ENCODE data around the gene SCRN1. TPM values are rescaled to one million over a fixed set of nuclear protein-coding genes. Genes with fewer than 3 reads are reported as not detected.
"Not testable (repeated sequence)": the region's sequence is repeated elsewhere in the genome, so short reads cannot be mapped to it uniquely, and the experiment has no call there.

SCRN1 gene
- total RNA-seq, 2 experiments from 2014 or later = 11.5 to 14.6 TPM

DNA sequence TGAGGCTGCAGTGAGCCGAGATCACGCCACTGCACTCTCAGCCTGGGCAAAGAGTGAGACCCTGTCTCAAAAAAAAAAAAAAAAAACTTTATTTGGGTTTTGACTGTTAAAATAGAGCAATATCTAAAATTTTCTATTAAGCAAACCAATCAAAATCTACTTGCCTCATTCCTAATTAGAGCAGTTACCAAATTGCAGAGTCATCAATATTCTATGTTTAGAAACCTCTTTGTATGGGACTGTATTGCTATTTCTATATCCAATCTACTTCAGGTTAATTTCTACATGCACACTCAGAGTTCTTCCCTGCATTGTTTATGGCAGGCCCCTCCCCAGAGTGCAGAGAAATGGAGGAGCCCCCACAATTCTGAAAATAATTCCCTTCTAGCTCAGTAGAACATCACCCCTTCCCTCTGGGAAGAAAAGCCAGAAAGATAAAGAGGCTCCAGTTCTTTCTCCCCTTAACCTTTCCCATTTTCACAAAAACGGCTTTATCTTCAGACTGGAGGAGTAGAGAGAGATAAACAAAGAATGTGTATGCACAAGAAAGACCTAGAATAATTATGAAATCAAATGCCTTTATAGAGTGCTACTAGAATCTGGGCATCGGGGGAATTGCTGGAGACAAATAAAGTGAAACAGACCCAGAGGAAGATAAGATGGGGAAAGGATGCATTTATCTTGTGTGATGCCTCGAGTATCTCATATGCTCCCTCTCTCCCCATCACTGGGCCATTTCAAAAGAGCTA, 17.9 kb downstream of the SCRN1 start:
- Mint-ChIP-seq H3K27ac (no peak overlapping the region), H3K4me3 (no peak overlapping the region), H3K9me3 (peaks cover 6% of the 10 kb centered on the region), H3K27me3 (peaks cover 9% of the 10 kb centered on the region), H3K36me3 (peaks cover 9% of the 10 kb centered on the region), H3K4me1 (peaks cover 12% of the 10 kb centered on the region)
- POLR2A ChIA-PET = no interaction called here
- ATAC-seq (ENCODE audit: low read depth) (no peak), DNase-seq (no peak)

DNA sequence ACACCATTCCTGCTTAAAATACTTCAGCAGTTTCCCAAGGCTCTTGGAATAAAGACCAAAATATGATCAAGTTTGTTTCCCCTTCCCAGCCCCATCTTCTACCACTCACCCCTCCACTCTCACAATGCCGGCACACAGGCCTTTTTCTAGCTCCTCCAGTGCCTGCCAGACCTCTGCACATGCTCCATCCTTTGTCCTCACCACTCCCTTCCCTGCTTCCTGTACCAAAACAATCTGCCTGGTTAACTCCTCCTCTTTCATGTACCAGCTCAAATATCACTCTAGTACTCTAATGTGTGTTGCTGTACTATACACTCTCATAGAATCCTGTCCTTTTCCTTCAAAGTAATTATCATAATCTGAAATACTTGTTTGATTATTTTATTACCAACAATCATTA, 19.4 kb downstream of the SCRN1 start:
- no peak for ATAC-seq (ENCODE audit: low read depth)
- peaks cover 11% of the 10 kb centered on the region for H3K36me3 Mint-ChIP-seq
- no peak overlapping the region for H3K27ac Mint-ChIP-seq

DNA sequence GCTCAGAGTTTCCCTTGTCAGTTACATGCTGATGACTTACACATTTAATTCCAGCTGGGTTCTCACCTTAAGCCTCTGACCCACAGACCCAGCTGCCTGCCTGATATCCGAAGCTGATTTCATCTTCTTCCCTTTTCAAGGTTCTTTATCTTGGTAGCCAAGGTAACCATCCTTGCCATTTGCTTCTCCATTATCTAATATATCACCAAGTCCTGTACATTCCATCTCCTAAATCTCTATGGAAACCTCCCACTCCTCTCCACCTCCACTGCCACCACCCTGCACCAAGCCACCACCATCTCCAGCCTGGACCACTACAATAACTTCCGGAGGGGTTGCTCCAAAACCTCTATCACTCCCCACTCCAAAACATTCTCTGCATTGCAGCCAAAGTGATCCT, 19.9 kb downstream of the SCRN1 start:
- no peak overlapping the region for H3K4me3 Mint-ChIP-seq
- peaks cover 11% of the 10 kb centered on the region for H3K36me3 Mint-ChIP-seq
- DNase-seq = no peak
- POLR2A ChIA-PET = no interaction called here
- peaks cover 11% of the 10 kb centered on the region for H3K4me1 Mint-ChIP-seq
- peaks cover 6% of the 10 kb centered on the region for H3K9me3 Mint-ChIP-seq
- H3K27me3 Mint-ChIP-seq = peaks cover 9% of the 10 kb centered on the region
- no peak for ATAC-seq (ENCODE audit: low read depth)
- no peak overlapping the region for H3K27ac Mint-ChIP-seq

More for the DNA sequence above, 19.4 kb downstream of the SCRN1 start:
- peaks cover 11% of the 10 kb centered on the region for H3K4me1 Mint-ChIP-seq
- peaks cover 9% of the 10 kb centered on the region for H3K27me3 Mint-ChIP-seq
- H3K4me3 Mint-ChIP-seq = peak overlapping the region; percentile 6
- DNase-seq = no peak
- POLR2A ChIA-PET = no interaction called here
- H3K9me3 Mint-ChIP-seq = peaks cover 6% of the 10 kb centered on the region

DNA sequence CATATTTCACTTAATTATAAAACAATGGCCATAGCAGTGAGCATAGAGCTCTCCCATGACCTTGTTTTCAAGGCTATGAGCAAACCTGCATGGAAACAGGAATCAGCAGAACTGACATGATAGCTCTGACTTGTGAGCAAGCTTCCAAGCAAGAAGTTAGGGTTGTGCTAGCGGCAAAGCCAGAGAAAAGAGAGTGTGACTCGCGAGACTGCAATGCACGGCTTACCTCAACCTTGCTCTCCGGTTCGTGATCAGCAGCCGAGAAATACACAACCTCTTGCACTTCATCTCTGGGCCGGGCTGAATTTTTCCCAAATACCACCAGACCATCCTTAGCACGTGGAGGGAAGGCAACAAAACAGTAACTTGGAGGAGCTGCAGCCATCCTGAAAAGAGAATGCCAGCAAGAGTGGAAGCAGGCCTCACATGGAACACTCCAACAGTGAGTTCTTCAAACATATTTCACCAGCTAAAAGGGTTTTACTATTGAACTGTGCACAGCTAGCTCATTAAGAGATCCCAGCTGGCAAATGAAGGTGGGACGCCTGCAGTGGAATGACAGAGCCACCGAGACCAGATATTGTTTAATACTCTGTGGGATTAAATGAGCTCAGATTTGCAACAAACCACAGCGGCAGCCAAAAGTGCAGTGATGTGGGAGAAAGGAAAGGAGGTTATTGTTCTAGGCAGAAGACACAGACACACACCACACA, 20.8 kb downstream of the SCRN1 start:
- no peak overlapping the region for H3K4me3 Mint-ChIP-seq
- peaks cover 6% of the 10 kb centered on the region for H3K9me3 Mint-ChIP-seq
- ATAC-seq (ENCODE audit: low read depth) (no peak), DNase-seq (no peak)
- H3K36me3 Mint-ChIP-seq = peaks cover 11% of the 10 kb centered on the region
- peaks cover 11% of the 10 kb centered on the region for H3K4me1 Mint-ChIP-seq
- no peak overlapping the region for H3K27ac Mint-ChIP-seq
- POLR2A ChIA-PET = interaction anchor here (0.7 kb wide), 1 partner anchor 1412 kb away, joined by 3 read pairs; no protein-coding TSS in a partner anchor
- peaks cover 9% of the 10 kb centered on the region for H3K27me3 Mint-ChIP-seq

DNA sequence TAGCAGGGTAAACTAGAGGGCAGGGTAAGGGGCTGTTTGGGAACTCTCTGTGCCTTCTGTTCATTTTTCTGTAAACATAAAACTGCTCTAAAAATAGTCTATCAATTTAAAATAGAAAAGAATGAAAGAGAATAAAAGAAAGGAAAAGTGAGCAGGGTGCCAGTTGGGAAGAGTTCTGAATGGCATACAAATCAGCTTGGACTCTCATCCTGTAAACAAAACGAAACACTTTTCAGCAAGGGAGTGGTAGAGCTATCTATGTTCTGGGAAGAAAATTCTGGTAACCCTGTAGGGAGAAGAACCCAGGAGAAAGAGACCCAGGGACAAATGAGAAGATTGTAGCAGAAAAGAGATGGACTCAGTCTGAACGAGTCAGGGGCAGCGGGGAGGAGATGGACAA, 24.6 kb downstream of the SCRN1 start:
- Mint-ChIP-seq H3K4me1 (peaks cover 9% of the 10 kb centered on the region), H3K36me3 (peaks cover 8% of the 10 kb centered on the region), H3K4me3 (no peak overlapping the region), H3K9me3 (peaks cover 1% of the 10 kb centered on the region), H3K27ac (no peak overlapping the region), H3K27me3 (peaks cover 4% of the 10 kb centered on the region)
- POLR2A ChIA-PET = no interaction called here
- ATAC-seq (ENCODE audit: low read depth) = no peak
- no peak for DNase-seq

DNA sequence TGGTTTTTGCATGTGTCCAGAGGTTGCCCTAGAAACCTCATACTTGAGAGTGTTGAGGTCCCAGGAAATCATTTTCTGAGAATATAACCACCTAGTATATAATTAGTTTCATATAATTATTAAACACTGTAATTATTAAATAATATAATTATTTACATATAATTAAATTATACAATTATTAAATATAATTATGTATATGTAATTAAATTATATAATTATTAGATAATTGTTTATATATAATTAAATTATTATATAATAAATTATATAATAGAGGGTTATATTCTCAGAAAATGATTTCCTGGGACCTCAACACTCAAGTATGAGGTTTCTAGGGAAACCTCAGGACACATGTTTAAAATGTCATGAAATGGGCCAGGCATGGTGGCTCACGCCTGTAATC, 27.6 kb downstream of the SCRN1 start:
- H3K27me3 Mint-ChIP-seq = no peaks in the 10 kb centered on the region
- ATAC-seq (ENCODE audit: low read depth) (no peak), DNase-seq (no peak)
- no peak overlapping the region for H3K4me3 Mint-ChIP-seq
- H3K27ac Mint-ChIP-seq = no peak overlapping the region
- POLR2A ChIA-PET = no interaction called here
- H3K36me3 Mint-ChIP-seq = peaks cover 6% of the 10 kb centered on the region
- H3K4me1 Mint-ChIP-seq = peaks cover 10% of the 10 kb centered on the region
- H3K9me3 Mint-ChIP-seq = no peaks in the 10 kb centered on the region

DNA sequence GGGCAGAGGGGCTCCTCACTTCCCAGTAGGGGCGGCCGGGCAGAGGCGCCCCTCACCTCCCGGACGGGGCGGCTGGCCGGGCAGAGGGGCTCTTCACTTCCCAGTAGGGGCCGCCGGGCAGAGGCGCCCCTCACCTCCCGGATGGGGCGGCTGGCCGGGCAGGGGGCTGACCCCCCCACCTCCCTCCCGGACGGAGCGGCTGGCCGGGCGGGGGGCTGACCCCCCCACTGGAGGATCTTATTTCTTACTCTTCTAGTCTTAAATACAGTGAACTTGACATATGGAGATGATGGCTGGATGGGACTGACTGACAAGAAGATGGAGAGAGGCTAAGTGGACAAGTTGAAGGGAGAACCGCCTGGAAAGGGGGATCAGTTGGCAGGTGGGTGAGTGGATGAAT, 28.0 kb downstream of the SCRN1 start:
- DNase-seq, POLR2A ChIA-PET, H3K9me3 Mint-ChIP-seq: not testable (repeated sequence)

DNA sequence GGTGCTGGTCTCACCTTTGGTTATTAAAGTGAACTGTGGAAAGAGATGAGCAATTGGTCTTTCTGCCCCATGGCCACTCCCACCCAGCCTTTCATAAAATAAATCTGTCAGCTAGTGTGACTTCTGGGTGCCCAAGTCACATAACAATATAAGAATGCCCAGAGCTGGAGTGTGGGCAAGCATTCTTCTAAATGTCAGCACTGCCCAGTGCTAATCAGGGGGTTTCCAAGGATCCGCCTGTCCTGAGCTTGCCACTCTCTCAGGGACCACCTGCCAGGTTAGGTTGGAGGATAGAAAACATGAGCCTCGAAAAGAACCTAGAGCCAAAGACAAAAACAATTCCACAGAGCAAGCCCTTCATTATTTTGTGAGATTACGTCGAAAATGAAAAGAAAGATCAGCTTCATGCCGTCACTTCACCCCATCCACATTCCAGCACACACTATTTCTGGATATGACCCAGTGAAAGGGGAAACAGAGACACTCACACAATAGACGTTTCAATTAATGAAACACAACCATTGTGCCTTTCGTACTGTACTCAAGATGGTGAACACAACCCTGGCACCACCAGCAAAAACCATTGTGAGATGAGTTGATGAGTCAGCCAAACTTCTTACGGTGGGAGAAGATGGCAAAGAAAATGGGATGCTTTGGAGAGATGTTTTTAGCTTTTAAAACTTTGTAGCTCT, 30.8 kb downstream of the SCRN1 start:
- no peaks in the 10 kb centered on the region for H3K27me3 Mint-ChIP-seq
- H3K4me1 Mint-ChIP-seq = peaks cover 37% of the 10 kb centered on the region
- H3K4me3 Mint-ChIP-seq = no peak overlapping the region
- H3K9me3 Mint-ChIP-seq = no peaks in the 10 kb centered on the region
- H3K36me3 Mint-ChIP-seq = peaks cover 8% of the 10 kb centered on the region
- ATAC-seq (ENCODE audit: low read depth) = no peak
- POLR2A ChIA-PET = no interaction called here
- no peak overlapping the region for H3K27ac Mint-ChIP-seq
- DNase-seq = no peak

More for the DNA sequence above, 28.0 kb downstream of the SCRN1 start:
- peaks cover 14% of the 10 kb centered on the region for H3K4me1 Mint-ChIP-seq
- H3K27me3 Mint-ChIP-seq; ATAC-seq (ENCODE audit: low read depth); H3K36me3 Mint-ChIP-seq; H3K27ac Mint-ChIP-seq; H3K4me3 Mint-ChIP-seq: not testable (repeated sequence)

DNA sequence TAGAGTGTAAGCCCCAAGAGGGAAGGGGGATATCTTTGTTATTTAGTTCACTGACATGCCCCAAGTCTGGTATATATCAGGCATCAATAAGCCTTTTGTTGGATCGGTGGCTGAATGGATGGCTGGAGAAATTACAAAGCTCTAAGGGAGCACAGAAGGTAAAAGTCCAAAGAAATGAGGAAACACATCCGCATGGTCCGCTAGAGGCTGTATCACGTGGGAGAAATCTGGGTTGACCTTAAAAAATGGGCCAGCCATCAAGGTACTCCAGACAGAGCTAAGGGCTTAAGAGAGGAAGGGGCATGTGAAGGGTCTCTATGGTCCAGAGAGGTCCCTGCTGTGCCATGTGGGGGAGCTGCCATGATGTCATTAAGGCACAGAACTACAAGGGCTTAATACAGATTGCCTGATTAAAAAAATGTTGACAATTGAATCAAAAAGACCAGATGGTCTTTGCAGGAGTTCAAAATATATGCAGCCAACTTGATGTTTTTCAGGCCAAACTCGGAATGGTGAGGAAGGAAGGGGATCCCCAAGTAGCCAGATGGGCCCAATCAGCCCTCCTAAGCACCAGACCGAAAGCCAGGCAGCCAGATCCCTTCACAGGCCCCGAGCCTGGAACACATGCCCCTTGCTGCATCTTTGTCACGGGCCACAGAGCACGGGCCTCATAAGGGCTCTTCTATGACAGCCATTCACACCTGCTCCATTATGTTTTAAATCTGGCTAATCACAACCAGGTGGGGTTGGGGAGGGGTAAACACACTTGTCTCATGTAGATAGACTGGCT, 31.9 kb downstream of the SCRN1 start:
- Mint-ChIP-seq H3K4me3 (peak overlapping the region; percentile 16), H3K36me3 (peaks cover 9% of the 10 kb centered on the region), H3K9me3 (no peaks in the 10 kb centered on the region), H3K4me1 (peaks cover 40% of the 10 kb centered on the region), H3K27ac (peak overlapping the region; percentile 72), H3K27me3 (no peaks in the 10 kb centered on the region)
- POLR2A ChIA-PET = interaction anchor here (0.6 kb wide), 1 partner anchor 10 kb away, joined by 3 read pairs; no protein-coding TSS in a partner anchor
- DNase-seq (no peak), ATAC-seq (ENCODE audit: low read depth) (no peak)

DNA sequence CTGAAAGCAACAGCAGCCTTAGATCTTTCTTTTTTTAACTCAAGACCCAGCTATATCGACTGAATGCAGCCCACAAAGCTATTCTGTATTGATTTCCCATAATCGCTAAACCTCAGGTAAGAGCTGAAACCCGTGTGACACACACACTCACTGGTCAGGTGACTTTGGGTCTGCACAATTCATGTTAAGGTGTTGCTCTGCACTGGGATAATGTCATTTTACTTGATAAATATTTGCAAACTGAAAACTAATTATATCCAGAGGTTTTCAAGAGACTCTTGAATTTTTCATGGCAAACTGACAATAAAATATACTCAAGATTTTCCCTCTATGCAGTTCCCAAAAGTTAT, 33.1 kb downstream of the SCRN1 start:
- peak overlapping the region; percentile 71 for H3K4me3 Mint-ChIP-seq
- H3K4me1 Mint-ChIP-seq = peaks cover 40% of the 10 kb centered on the region
- no peak for DNase-seq
- H3K36me3 Mint-ChIP-seq = peaks cover 15% of the 10 kb centered on the region
- ATAC-seq (ENCODE audit: low read depth) = no peak
- no peaks in the 10 kb centered on the region for H3K27me3 Mint-ChIP-seq
- H3K27ac Mint-ChIP-seq = peak overlapping the region; percentile 83
- POLR2A ChIA-PET = interaction anchor here (1.1 to 1.8 kb wide), 5 partner anchors 32 to 638 kb away, joined by 3 to 7 read pairs (median 4); partner anchors contain the start of genes FKBP14, GARS1 and PLEKHA8
- H3K9me3 Mint-ChIP-seq = no peaks in the 10 kb centered on the region

DNA sequence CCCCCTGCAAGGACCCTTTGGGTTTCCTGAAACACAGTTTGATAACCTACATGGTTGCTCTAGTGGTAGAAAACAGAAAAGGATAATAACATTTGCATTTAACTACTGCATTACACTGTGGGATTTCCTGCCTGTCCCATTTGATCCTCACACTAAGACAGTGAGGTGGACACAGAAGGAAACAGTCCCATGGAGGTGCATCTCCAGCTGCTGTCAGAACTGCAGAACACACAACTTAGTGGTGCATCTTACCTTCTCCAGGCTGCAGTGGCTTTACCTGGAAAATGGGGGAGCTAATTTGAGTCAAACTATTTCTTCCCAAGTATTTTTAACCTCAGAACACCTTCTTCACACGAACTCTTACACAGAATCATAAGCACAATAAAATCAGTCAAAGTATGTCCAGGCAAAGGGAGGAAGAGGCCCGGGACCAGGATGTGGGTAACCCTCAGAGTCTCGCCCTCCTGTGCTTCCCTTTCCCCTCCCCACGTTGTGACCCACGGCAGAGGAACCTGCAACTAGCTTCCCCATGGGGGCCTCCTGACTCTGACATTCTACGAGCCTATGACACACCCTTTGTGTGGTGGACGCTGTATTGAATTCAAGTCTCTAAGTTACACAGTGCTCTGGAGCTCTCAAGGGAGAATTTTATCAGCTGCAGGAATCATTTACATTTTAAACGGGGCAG, 33.7 kb downstream of the SCRN1 start:
- peak overlapping the region; percentile 71 for H3K4me3 Mint-ChIP-seq
- peak overlapping the region; percentile 83 for H3K27ac Mint-ChIP-seq
- H3K9me3 Mint-ChIP-seq = peaks cover 1% of the 10 kb centered on the region
- DNase-seq = peak; percentile 49
- peaks cover 18% of the 10 kb centered on the region for H3K36me3 Mint-ChIP-seq
- POLR2A ChIA-PET = interaction anchor here (1.1 to 1.8 kb wide), 5 partner anchors 32 to 639 kb away, joined by 3 to 7 read pairs (median 4); partner anchors contain the start of genes FKBP14, GARS1 and PLEKHA8
- no peaks in the 10 kb centered on the region for H3K27me3 Mint-ChIP-seq
- ATAC-seq (ENCODE audit: low read depth) = peak; percentile 96
- H3K4me1 Mint-ChIP-seq = peaks cover 40% of the 10 kb centered on the region

DNA sequence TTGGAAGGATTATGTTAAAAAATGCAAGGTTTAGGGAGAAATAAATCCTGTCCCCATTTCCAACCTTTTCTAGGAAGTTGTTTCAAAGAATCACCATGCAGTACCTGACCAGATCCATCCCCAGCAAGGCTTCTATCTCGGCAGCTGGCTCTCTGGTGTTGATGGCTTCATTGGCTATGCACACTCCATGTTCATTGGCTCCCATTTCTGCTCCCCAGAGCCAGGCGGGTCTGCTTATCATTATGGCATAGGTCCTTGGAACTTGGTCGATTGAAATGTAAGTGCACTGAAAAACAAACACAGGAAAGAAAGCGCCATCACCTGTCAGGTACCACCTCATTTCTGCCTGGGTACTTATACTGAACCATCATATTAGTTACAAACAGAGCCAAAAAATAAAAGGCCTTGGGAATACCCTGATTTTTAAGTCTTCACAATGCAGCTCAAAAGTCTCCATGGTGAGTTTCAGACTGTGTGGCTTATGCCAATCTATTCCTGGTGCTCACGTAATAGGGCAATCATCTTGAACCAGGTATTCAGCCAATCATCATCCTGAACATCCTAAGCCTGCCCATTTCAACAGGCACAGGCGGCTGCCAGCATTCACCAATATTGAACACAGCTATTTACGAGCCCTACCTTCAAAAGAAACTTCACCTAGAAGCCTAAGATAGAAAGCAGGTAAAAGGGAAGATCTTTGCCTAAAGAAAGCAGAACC, 34.4 kb downstream of the SCRN1 start:
- POLR2A ChIA-PET = interaction anchor here (0.7 to 1.8 kb wide), 2 partner anchors 62 to 72 kb away, joined by 4 to 7 read pairs; partner anchors contain the start of genes FKBP14 and PLEKHA8
- peak overlapping the region; percentile 71 for H3K4me3 Mint-ChIP-seq
- H3K9me3 Mint-ChIP-seq = peaks cover 1% of the 10 kb centered on the region
- H3K4me1 Mint-ChIP-seq = peaks cover 40% of the 10 kb centered on the region
- H3K36me3 Mint-ChIP-seq = peaks cover 18% of the 10 kb centered on the region
- DNase-seq (no peak), ATAC-seq (ENCODE audit: low read depth) (no peak)
- no peaks in the 10 kb centered on the region for H3K27me3 Mint-ChIP-seq
- H3K27ac Mint-ChIP-seq = peak overlapping the region; percentile 83
